ENCODE measurements around the gene PIK3C2B. TPM values are rescaled to one million over a fixed set of nuclear protein-coding genes. Genes with fewer than 3 reads are reported as not detected.
A peak's percentile ranks its signal among the peaks of the same experiment; 100 is the strongest.

Gene PIK3C2B
- total RNA-seq, 1 donor from 2014 or later, result 31.8 TPM

- Histone ChIP-seq H3K27ac (ENCODE audit: low read depth, low read length) (peak overlapping the region; percentile 81), H3K36me3 (ENCODE audit: control insufficient read depth in 3 of 3, insufficient read depth in 3 of 3, low read length in 3 of 3) (no peaks in the 10 kb centered on the region), H3K27me3 (ENCODE audit: control insufficient read depth in 3 of 3, insufficient read depth in 3 of 3, low read length in 3 of 3) (no peaks in the 10 kb centered on the region), H3K4me3 (ENCODE audit: low read length in 3 of 3) (peak overlapping the region; percentile 69 to 77 (median 72)), H3K9ac (ENCODE audit: low read depth in 1 of 3, low read length in 3 of 3) (peak overlapping the region; percentile 75 to 78 (median 76)), H3K4me1 (ENCODE audit: control insufficient read depth in 3 of 3, insufficient read depth in 3 of 3, low read length in 3 of 3) (peaks cover 0 to 18% (median 10%) of the 10 kb centered on the region in 3 donors), H3K9me3 (ENCODE audit: control insufficient read depth in 3 of 3, low read length in 3 of 3) (no peaks in the 10 kb centered on the region)
Measured at GRCh38 chr1:204507317-204508105, 12.9 kb upstream of the PIK3C2B start.

- H3K9ac ChIP-seq (ENCODE audit: low read depth in 1 of 3, low read length in 3 of 3), result peak overlapping the region; percentile 75 to 78 (median 76)
- peak overlapping the region; percentile 81 for H3K27ac ChIP-seq (ENCODE audit: low read depth, low read length)
- peak overlapping the region; percentile 69 to 77 (median 72) for H3K4me3 ChIP-seq (ENCODE audit: low read length in 3 of 3)
- no peaks in the 10 kb centered on the region for H3K27me3 ChIP-seq (ENCODE audit: control insufficient read depth in 3 of 3, insufficient read depth in 3 of 3, low read length in 3 of 3)
- H3K9me3 ChIP-seq (ENCODE audit: control insufficient read depth in 3 of 3, low read length in 3 of 3), result no peaks in the 10 kb centered on the region
- no peaks in the 10 kb centered on the region for H3K36me3 ChIP-seq (ENCODE audit: control insufficient read depth in 3 of 3, insufficient read depth in 3 of 3, low read length in 3 of 3)
- H3K4me1 ChIP-seq (ENCODE audit: control insufficient read depth in 3 of 3, insufficient read depth in 3 of 3, low read length in 3 of 3), result peaks cover 0 to 18% (median 10%) of the 10 kb centered on the region in 3 donors
Measured at GRCh38 chr1:204506969-204507316, 12.3 kb upstream of the PIK3C2B start.

GRCh38 chr1:204506201-204506968, 11.8 kb upstream of the PIK3C2B start:
- peak overlapping the region; percentile 69 to 77 (median 72) for H3K4me3 ChIP-seq (ENCODE audit: low read length in 3 of 3)
- no peaks in the 10 kb centered on the region for H3K27me3 ChIP-seq (ENCODE audit: control insufficient read depth in 3 of 3, insufficient read depth in 3 of 3, low read length in 3 of 3)
- H3K9ac ChIP-seq (ENCODE audit: low read depth in 1 of 3, low read length in 3 of 3), result peak overlapping the region; percentile 1 to 76 (median 50)
- H3K27ac ChIP-seq (ENCODE audit: low read depth, low read length), result peak overlapping the region; percentile 81
- peaks cover 0 to 18% (median 10%) of the 10 kb centered on the region in 3 donors for H3K4me1 ChIP-seq (ENCODE audit: control insufficient read depth in 3 of 3, insufficient read depth in 3 of 3, low read length in 3 of 3)
- H3K36me3 ChIP-seq (ENCODE audit: control insufficient read depth in 3 of 3, insufficient read depth in 3 of 3, low read length in 3 of 3), result no peaks in the 10 kb centered on the region
- no peaks in the 10 kb centered on the region for H3K9me3 ChIP-seq (ENCODE audit: control insufficient read depth in 3 of 3, low read length in 3 of 3)

- Histone ChIP-seq H3K4me1 (ENCODE audit: control insufficient read depth in 3 of 3, insufficient read depth in 3 of 3, low read length in 3 of 3) (peaks cover 0 to 18% (median 10%) of the 10 kb centered on the region in 3 donors), H3K4me3 (ENCODE audit: low read length in 3 of 3) (peak overlapping the region; percentile 63 to 77 (median 69)), H3K9ac (ENCODE audit: low read depth in 1 of 3, low read length in 3 of 3) (peak overlapping the region; percentile 1 to 76 (median 50)), H3K27ac (ENCODE audit: low read depth, low read length) (peak overlapping the region; percentile 81), H3K36me3 (ENCODE audit: control insufficient read depth in 3 of 3, insufficient read depth in 3 of 3, low read length in 3 of 3) (no peaks in the 10 kb centered on the region), H3K27me3 (ENCODE audit: control insufficient read depth in 3 of 3, insufficient read depth in 3 of 3, low read length in 3 of 3) (no peaks in the 10 kb centered on the region), H3K9me3 (ENCODE audit: control insufficient read depth in 3 of 3, low read length in 3 of 3) (no peaks in the 10 kb centered on the region)
Measured at GRCh38 chr1:204505674-204506200, 11.1 kb upstream of the PIK3C2B start.

GRCh38 chr1:204503913-204504519, 9.4 kb upstream of the PIK3C2B start:
- Histone ChIP-seq H3K4me1 (ENCODE audit: control insufficient read depth in 3 of 3, insufficient read depth in 3 of 3, low read length in 3 of 3) (peaks cover 0 to 18% (median 10%) of the 10 kb centered on the region in 3 donors), H3K9me3 (ENCODE audit: control insufficient read depth in 3 of 3, low read length in 3 of 3) (no peaks in the 10 kb centered on the region), H3K9ac (ENCODE audit: low read depth in 1 of 3, low read length in 3 of 3) (peak overlapping the region in 1 of 3 donors; percentile 17), H3K27me3 (ENCODE audit: control insufficient read depth in 3 of 3, insufficient read depth in 3 of 3, low read length in 3 of 3) (no peaks in the 10 kb centered on the region), H3K4me3 (ENCODE audit: low read length in 3 of 3) (no peak overlapping the region), H3K27ac (ENCODE audit: low read depth, low read length) (no peak overlapping the region), H3K36me3 (ENCODE audit: control insufficient read depth in 3 of 3, insufficient read depth in 3 of 3, low read length in 3 of 3) (no peaks in the 10 kb centered on the region)

GRCh38 chr1:204503122-204503912, 8.7 kb upstream of the PIK3C2B start:
- H3K9me3 ChIP-seq (ENCODE audit: control insufficient read depth in 3 of 3, low read length in 3 of 3), result no peaks in the 10 kb centered on the region
- H3K27me3 ChIP-seq (ENCODE audit: control insufficient read depth in 3 of 3, insufficient read depth in 3 of 3, low read length in 3 of 3), result no peaks in the 10 kb centered on the region
- H3K4me1 ChIP-seq (ENCODE audit: control insufficient read depth in 3 of 3, insufficient read depth in 3 of 3, low read length in 3 of 3), result peaks cover 0 to 18% (median 10%) of the 10 kb centered on the region in 3 donors
- H3K36me3 ChIP-seq (ENCODE audit: control insufficient read depth in 3 of 3, insufficient read depth in 3 of 3, low read length in 3 of 3), result no peaks in the 10 kb centered on the region
- no peak overlapping the region for H3K4me3 ChIP-seq (ENCODE audit: low read length in 3 of 3)
- H3K27ac ChIP-seq (ENCODE audit: low read depth, low read length), result no peak overlapping the region
- no peak overlapping the region for H3K9ac ChIP-seq (ENCODE audit: low read depth in 1 of 3, low read length in 3 of 3)

- no peaks in the 10 kb centered on the region for H3K9me3 ChIP-seq (ENCODE audit: control insufficient read depth in 3 of 3, low read length in 3 of 3)
- H3K4me3 ChIP-seq (ENCODE audit: low read length in 3 of 3), result no peak overlapping the region
- H3K4me1 ChIP-seq (ENCODE audit: control insufficient read depth in 3 of 3, insufficient read depth in 3 of 3, low read length in 3 of 3), result peaks cover 0 to 16% (median 5%) of the 10 kb centered on the region in 3 donors
- no peak overlapping the region for H3K27ac ChIP-seq (ENCODE audit: low read depth, low read length)
- H3K9ac ChIP-seq (ENCODE audit: low read depth in 1 of 3, low read length in 3 of 3), result no peak overlapping the region
- H3K36me3 ChIP-seq (ENCODE audit: control insufficient read depth in 3 of 3, insufficient read depth in 3 of 3, low read length in 3 of 3), result no peaks in the 10 kb centered on the region
- no peaks in the 10 kb centered on the region for H3K27me3 ChIP-seq (ENCODE audit: control insufficient read depth in 3 of 3, insufficient read depth in 3 of 3, low read length in 3 of 3)
Measured at GRCh38 chr1:204502241-204502640, 7.6 kb upstream of the PIK3C2B start.

GRCh38 chr1:204499511-204500468, 5.2 kb upstream of the PIK3C2B start:
- Histone ChIP-seq H3K9me3 (ENCODE audit: control insufficient read depth in 3 of 3, low read length in 3 of 3) (no peaks in the 10 kb centered on the region), H3K36me3 (ENCODE audit: control insufficient read depth in 3 of 3, insufficient read depth in 3 of 3, low read length in 3 of 3) (no peaks in the 10 kb centered on the region), H3K4me3 (ENCODE audit: low read length in 3 of 3) (no peak overlapping the region), H3K27me3 (ENCODE audit: control insufficient read depth in 3 of 3, insufficient read depth in 3 of 3, low read length in 3 of 3) (no peaks in the 10 kb centered on the region), H3K27ac (ENCODE audit: low read depth, low read length) (no peak overlapping the region), H3K4me1 (ENCODE audit: control insufficient read depth in 3 of 3, insufficient read depth in 3 of 3, low read length in 3 of 3) (peaks cover 4 to 7% (median 5%) of the 10 kb centered on the region in 3 donors), H3K9ac (ENCODE audit: low read depth in 1 of 3, low read length in 3 of 3) (no peak overlapping the region)

Data from skeletal muscle tissue (tissue), 4 donors.